ENCODE data around the gene RHBDF2.
"Not testable (repeated sequence)": the region's sequence is repeated elsewhere in the genome, so short reads cannot be mapped to it uniquely, and the experiment has no call there.

Gene RHBDF2

GRCh38 chr17:76517638-76518038 lies 16.4 kb upstream of the RHBDF2 start:
- H3K27ac ChIP-seq = no peak overlapping the region
- TF ChIP-seq, protein P1, sequence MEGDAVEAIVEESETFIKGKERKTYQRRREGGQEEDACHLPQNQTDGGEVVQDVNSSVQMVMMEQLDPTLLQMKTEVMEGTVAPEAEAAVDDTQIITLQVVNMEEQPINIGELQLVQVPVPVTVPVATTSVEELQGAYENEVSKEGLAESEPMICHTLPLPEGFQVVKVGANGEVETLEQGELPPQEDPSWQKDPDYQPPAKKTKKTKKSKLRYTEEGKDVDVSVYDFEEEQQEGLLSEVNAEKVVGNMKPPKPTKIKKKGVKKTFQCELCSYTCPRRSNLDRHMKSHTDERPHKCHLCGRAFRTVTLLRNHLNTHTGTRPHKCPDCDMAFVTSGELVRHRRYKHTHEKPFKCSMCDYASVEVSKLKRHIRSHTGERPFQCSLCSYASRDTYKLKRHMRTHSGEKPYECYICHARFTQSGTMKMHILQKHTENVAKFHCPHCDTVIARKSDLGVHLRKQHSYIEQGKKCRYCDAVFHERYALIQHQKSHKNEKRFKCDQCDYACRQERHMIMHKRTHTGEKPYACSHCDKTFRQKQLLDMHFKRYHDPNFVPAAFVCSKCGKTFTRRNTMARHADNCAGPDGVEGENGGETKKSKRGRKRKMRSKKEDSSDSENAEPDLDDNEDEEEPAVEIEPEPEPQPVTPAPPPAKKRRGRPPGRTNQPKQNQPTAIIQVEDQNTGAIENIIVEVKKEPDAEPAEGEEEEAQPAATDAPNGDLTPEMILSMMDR (conservative IDR thresholded peaks at IDR 0.05) = no peak

- TF ChIP-seq, protein P1 (conservative IDR thresholded peaks at IDR 0.05) = no peak
Measured at GRCh38 chr17:76515274-76515949, 14.2 kb upstream of the RHBDF2 start.

GRCh38 chr17:76514355-76514754 lies 13.1 kb upstream of the RHBDF2 start:
- H3K27ac ChIP-seq = not testable (repeated sequence)

More at GRCh38 chr17:76515274-76515949, 14.2 kb upstream of the RHBDF2 start:
- H3K27ac ChIP-seq = no peak overlapping the region

GRCh38 chr17:76513306-76513692 lies 12.1 kb upstream of the RHBDF2 start:
- no peak overlapping the region for H3K27ac ChIP-seq
- TF ChIP-seq, protein P1 (conservative IDR thresholded peaks at IDR 0.05) = no peak

GRCh38 chr17:76512366-76513305 lies 11.4 kb upstream of the RHBDF2 start:
- TF ChIP-seq, protein P1 (conservative IDR thresholded peaks at IDR 0.05) = no peak
- no peak overlapping the region for H3K27ac ChIP-seq

DNA sequence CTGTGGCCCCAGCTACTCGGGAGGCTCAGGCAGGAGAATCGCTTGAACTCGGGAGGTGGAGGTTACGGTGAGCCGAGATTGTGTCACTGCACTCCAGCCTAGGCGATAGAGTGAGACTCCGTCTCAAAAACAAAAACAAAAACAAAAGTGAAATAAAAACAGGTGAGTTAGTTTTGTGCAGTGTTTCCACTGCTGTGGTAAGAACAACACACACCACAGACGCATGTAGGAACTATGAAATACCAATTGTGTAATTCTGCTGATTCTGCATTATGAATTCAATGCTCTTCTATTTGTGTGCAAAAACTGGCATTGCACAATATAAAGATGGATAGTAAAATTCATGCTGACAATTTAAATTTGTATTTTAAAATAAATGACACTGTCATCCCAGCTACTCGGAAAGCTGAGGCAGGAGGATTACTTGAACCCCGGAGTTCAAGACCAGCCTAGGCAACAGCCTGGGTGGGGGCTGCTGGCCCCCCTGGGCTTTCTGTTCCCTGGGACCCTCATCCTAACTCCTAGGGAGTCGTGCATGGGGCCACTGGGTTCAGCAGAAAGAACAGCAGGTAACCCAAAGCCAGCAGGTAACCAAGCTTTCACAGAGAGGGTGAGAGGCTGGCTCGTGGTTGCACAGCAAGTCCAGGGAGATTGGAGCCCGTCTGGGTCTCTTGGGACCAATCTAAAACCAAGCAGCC lies 10.6 kb upstream of the RHBDF2 start:
- TF ChIP-seq, protein P1 (conservative IDR thresholded peaks at IDR 0.05) = no peak
- no peak overlapping the region for H3K27ac ChIP-seq

DNA sequence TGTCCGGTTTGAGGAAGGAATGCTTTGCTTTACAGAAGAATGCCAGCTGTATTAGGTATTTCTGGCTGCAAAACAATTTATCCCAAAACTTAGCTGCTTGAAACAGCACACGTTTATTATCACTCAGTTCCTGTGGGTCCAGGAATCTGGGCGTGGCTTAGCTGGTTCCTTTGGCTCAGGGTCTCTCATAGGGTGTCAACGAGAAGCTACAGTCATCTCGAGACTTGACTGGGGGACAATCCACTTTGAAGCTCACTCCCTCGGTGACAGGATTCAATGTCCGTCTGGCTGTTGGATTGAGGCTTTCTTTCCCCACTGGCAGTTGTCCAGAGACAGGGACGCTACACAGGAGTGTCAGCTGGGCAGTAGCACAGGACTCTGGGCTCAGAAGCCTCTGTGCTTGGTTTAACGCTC lies 9.6 kb upstream of the RHBDF2 start:
- TF ChIP-seq, protein P1 (conservative IDR thresholded peaks at IDR 0.05) = no peak
- H3K27ac ChIP-seq = no peak overlapping the region

GRCh38 chr17:76508472-76509063 lies 7.3 kb upstream of the RHBDF2 start:
- not testable (repeated sequence) for H3K27ac ChIP-seq
